Measurements from ENCODE around the gene RXRG.

Gene RXRG

DNA sequence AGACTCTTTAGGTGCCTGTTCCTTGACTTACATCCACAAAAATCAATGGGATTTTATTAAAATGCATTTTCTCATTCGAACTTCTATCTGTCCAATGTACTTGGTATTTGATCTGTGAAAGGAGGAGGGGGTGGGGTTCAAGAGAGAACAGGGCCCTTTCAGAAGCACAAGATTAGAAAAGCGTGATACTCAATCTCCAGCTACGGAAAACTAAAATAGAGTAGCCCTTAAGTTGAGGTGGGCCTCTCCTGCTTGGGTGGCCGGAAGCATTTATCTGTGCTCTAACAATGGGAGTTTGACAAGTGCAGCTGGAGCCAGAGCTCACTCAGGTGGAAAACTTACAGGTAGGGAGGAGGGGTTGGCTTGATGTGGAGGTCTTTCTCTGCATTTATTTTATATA lies 462 bp upstream of the RXRG start:
- DNase-seq = no peak

GRCh38 chr1:165443539-165444311 lies 1.2 kb downstream of the RXRG start:
- no peak for DNase-seq

DNA sequence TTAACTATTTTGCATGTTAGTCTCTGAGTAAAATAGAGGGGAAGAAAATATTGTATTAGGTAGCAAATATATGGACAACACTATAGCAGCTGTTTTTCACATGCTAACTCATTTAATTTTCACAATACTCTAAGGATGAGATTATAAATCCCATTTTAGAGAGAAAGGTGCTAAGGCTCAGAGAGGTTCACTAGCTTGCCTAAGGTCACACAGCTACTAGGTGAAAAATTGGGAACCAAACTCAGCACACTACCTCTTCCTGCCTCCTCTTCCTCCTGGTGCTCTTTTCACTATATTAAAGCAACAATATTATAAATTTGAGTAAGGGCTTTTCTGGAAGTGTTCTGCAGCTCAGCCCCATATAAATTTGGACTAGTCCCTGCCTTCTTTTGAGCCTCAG lies 2.3 kb downstream of the RXRG start:
- no peak for DNase-seq

DNA sequence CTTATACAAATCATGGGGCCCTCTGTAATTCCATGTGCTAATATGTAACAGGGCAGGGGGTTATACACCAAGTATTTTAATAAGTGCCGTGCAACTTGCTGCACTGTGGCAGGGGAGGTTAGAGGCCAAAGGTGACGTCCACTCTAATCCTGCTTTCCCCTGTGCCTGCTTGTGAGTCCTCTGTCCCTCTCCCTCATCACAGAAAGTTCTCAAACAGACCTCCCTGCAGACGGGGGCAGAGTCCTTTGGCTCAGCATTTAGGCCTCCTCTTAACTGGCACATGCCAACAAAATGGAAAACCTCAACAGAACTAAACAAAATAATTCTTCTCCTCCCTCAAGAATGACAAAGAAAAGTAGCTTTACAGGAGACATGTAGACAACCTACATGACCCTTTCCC lies 2.9 kb downstream of the RXRG start:
- DNase-seq = no peak

DNA sequence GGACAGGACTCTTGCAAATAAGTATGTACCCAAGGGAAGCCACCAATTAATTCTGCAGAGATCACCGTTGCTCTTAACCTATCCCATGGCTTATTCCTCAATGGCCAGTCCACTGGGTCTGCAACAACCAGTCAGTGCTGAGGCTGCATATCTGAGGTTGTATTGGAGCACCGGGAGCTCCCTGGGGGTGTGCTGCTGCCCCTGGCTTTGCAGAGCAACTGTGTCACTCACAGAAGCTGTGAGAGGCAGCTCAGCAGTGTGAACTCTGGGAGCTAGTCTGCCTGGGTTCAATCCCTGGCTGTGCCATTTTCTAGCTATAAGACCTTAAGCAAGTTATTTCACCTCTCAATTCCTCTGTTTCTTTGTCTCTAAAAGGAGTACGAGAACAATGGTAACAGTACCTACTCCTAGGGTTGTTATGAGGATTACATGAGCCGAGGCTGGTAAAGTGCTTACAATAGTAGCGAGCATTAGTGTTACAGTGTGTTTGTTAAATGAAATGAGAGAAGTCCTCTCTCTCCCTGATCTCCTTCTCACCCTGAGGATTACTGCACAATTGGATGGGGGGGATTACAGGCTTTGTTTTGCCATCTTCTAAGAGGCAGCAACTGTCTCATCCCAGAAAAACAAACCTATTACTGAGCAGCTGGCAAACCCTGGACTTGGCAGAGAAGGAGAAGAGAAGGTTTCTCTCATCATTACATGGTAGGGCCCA lies 3.6 kb downstream of the RXRG start:
- DNase-seq = no peak

GRCh38 chr1:165439330-165439729 lies 5.6 kb downstream of the RXRG start:
- DNase-seq = no peak

DNA sequence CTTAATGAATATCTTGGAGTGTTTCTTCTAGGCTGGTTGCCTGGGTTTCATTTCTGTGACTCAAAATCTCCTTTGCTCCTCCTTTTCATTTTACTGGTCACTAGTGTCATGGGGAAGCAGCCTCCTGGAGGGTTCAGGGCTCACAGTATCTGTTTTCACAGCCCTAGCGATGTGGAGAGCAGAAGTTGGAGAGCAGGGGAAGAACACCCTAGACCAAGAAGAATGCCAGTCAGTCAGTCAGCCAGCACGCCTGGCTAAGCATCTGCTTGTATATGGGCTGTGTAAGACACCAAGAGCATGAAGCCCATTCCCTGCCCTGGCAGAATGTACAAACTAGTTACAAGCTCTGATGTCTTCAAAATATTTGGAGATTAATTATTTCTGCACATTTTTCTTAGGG lies 7.9 kb downstream of the RXRG start:
- DNase-seq = no peak

DNA sequence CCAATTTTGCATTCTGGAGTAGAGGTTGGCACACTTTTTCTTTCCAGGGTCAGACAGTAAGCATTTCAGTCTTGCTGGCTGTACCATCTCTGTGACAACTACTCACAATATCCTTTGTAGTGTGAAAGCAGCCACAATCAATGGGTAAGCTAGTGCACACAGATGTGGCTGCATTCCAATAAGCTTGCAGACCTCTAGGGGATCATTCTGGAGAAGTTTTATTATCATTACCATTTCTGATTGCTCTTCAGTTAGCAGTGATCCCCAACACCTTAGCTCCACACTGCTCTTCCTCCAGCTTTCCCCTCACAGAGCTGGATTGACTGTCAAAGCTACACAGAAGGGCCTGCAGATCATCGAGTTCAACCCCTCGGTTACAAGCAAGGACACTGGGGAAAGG lies 9.1 kb downstream of the RXRG start:
- DNase-seq = no peak

DNA sequence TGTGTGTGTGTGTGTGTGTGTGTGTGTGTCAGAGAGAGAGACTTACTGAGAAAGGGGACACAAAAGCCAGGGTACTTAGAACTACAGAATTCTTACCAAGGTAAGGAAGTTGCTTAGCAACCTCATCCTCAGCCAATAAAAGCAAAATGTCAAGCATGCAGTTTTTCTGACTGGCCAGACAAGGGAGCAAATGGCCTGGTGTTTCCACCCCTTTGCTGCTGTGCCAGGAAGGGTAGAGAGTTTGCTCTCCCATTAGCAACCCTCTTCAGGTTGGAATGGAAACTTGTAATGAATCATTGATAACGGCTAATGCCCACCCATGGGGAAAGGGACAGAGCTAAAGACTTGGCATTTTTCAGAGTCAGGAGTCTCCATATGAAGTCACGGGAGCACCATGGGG lies 10.6 kb downstream of the RXRG start:
- peak; percentile 33 for DNase-seq

DNA sequence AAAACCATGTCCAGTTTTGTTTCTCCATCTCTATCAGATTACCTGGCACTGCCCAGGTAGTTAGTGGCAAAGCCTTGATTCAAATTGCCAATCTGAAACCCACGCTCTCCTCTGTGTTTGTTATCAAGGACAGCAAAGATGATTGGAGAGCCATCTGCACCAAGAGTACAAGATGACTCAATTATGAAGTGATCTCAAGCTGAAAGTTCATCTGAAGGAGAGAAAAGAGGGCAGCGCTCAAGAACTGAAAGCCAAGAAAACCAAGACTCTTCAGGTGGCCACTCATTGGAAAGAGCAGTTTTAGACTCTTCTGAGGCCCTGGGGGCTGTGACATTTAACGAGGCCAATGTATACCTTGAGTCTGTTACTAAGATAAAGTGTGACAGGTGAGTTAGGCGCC lies 13.8 kb downstream of the RXRG start:
- no peak for DNase-seq

- DNase-seq = no peak
These were observed 18.2 kb downstream of the RXRG start for GRCh38 chr1:165426745-165427144.

DNA sequence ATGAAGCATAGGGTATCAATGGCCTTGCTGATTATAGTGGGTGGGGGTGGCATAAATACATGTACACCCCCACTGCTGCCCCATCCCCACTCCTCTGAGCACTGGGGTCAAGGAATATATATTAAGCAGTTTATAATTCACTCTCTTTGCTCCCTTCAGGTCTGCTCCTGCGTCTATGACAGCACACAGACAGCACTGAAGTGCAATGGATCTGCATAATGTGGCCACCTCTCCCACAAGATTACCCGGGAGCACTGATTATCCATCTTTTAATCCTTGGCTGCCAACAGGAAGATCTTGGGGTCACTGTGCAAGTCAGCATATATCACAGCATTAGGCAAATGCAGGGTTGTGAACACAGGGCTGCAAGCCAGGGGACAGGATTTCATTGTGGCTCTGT lies 19.3 kb downstream of the RXRG start:
- DNase-seq = no peak

- no peak for DNase-seq
These were observed 20.3 kb downstream of the RXRG start for GRCh38 chr1:165424454-165425216.

DNA sequence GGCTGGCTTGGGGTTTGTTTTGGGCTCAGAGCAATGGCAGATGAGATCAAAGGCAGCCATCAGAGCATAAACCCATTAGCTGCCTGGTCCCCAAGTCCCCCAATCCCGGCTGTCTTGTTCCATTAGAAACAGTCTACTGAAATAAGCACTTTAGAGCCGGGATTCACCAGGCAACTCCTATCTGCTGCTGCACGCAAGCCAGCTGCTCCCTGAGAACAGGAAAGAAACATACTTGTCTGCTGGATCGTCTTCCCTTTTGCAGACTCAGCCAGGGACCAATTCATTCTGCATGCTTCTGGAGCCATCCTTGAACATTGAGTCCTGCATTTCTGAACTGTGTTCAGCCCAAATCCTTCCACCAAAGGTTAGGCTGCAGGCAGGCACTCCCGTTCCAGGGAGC lies 21.8 kb downstream of the RXRG start:
- no peak for DNase-seq

- no peak for DNase-seq
These were observed 24.3 kb downstream of the RXRG start for GRCh38 chr1:165420655-165421054.

- DNase-seq = no peak
These were observed 25.1 kb downstream of the RXRG start for GRCh38 chr1:165419839-165420238.

- no peak for DNase-seq
These were observed 26.7 kb downstream of the RXRG start for GRCh38 chr1:165418195-165418594.

DNA sequence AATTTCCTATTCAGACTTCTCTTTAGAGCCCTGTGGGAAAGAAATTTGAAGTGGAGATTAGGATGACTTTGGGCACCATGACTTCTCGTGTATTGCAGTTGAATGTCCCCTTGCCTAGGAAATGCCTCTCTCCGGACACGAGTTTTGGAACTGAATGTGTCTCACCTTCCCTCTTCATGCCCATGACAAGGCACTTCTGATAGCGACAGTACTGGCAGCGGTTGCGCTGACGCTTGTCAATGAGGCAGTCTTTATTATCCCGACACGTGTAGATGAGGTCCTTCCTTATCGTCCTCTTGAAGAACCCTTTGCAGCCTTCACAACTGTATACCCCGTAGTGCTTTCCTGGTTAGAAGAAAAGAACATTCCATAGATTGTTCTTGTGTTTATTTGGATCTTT lies 28.1 kb downstream of the RXRG start:
- no peak for DNase-seq

DNA sequence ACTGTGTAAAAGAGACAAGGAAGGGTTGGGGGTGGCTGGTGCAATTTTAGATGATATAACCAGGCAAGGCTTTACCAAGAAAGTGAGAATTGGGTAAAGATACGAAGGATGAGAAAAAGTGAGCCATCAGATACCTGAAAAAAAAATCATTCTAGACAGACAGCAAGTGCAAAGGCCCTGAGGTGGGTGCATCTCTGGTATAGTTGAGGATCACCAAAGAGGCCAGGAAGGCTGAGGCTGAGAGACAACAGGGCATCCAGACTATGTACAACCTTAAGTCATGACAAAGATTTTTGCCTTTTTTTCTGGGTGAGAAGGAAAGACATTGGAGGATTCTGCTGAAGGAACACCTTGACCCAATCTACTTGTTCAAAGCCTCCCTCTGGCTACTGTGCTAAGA lies 29.9 kb downstream of the RXRG start:
- DNase-seq = no peak

DNA sequence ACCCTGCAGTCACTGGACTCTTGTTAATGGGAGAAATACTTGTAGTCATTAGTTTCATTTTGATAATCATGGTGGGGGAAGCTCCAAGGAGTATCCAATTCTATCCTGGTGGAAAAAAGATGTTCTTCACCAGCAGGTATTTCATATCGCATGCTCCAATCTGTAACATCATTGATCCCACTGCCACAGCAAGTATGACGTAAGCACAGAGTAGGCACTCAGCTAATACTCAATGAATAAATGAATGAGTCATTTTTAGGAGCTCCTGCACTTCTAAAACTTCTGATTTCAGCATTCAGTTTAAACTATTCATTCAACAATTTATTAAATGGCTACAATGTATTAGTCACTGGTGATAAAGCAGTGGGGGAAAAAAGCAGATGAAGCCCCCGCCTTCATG lies 30.3 kb downstream of the RXRG start:
- DNase-seq = no peak

DNA sequence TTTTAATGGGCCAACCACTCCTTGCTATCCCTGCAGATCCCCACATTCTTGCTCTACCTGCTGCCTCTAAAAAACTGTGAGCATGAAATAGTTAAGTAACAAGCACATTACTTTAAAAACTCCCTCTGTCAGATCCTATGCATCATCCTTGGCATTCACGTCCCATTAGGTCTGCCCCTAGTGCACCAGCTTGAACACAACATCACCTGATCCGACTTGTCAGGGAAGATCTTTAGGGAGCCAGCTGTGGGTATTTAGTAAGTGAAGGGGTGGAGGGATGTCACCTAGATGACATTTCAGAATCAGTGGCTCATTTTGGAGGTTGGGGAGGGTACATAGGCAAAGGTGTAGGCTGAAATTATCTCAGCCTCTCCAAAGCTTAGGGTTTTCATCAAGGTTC lies 33.5 kb downstream of the RXRG start:
- DNase-seq = no peak

DNA sequence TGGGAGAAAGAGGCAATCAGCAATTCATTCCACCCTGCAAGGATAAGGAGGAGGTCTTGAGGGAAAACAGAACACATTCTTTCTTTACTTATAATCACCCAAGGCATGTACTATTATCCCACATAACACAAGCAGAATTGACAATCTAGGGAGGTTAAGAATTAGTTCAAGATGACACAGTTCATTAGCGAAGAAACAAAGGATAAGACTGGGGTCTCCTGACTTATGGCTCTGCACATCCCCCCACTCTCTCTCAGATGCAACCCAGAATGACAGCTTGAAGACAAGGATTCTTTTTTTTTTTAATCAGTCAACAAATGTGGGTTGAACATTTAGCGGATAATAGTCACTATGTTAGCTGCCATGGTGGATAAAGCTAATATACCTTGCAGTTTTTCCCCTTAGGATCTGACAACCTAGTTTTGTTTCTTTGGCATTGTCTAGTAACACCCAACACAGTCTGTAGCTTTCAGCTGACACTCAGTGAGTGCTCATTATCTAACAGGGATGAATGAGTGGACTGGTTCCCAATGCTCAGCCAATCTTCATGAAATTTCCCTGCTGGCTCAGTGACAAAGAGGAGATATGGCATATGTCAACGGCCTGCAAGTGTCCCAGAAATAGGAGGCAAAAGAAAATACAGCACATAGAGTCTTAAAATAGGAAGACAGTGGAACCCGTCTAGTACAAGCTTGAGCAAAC lies 35.1 kb downstream of the RXRG start:
- no peak for DNase-seq

DNA sequence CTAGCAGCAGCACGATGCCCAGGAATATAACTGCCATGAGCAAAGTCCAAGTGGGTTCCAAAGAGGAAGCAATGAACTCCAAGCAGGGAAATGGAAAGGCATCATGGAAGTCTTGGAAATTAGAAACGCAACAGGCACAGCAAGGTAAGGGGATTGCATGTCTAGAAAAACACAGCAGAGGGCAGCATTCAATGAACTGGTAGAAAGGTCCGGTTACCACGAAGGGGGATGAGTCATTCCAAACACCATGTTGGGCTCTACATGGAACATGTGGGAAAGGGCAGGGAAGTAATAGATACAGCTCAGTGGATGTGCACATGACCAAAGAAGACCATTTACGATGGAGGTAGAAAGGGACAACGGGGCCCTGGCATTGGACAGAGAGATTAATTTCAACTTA lies 36.4 kb downstream of the RXRG start:
- peak; percentile 34 for DNase-seq
